Left renal cortex interstitium (tissue), 4 donors: Measurements from ENCODE around the gene GSC2. TPM values are rescaled to one million over a fixed set of nuclear protein-coding genes. Genes with fewer than 3 reads are reported as not detected.

Source experiments
- DNase-seq, 4 donors: peaks; one replicate each; pipeline ENCODE4 v3.0.0-alpha.2; 2013; ENCODE audit warnings: low read depth in 4 of 4, low spot score in 2 of 4, missing footprints in 1 of 4
- polyA plus RNA-seq, 4 donors: library from polyadenylated mRNA; unstranded; fragments of 120-200 nt; gene quantifications; one replicate each; pipeline ENCODE4 v1.2.1, GENCODE V29; 2013; ENCODE audit not compliant: insufficient read length in 4 of 4

Gene GSC2
- polyA plus RNA-seq, 4 donors, result not detected

DNA sequence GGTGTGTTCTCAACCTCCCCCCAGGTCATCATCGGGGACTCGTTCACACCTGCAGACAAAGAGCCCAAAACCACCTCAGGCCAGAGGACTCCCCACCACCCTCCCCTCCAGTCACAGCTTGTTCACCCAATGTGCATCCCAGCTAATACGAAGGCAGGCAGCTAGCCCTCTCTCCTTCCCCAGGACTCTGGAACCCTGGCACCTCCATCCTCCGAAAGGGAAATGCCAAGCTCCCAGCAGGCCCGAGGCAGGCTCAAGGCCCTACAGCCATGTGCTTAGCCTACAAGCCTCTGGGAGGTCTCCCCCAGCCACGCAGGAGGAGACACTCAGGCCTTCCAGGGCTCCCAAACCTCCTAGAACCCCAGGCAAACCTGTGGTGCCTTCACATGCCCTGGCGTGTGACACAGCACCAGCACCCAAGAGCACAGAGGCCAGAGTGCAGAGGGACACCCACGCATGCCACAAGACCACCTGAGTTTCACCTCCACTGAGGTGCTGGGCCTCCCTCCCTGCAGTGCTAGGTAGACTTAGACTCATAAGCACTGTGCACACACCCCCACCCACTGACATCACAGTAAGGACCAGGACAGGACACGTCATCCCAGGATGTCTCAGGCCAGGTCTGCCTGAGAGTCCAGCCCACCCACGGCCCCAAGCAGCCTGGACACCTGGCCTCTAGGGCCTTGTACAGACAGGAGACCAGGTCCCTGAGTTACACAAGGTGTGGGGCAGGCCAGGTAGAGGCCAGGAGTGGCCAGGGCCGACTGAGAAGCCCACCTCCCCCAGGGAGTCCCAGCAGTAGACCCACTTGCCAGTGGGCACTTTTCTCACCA lies 12.5 kb downstream of the GSC2 start:
- DNase-seq, result no peak

DNA sequence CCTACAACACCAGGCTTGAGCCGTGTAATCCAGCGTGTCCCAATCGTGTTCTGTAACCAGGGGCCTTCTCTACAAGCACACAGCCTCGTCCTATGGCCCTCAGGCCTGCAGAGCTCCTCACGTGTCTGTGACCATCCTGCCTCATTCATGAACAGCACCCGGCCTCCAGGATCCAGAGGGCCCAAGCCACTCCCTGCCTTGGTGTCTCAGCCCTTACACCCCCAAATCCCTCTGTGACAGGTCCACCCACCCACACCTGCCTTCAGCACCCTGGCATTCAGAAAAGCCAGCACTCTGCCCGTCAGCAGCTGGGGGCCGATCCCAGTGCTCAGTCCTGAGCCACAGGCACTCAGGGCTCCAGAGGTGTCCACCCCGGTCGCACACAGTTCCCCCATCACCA lies 13.2 kb downstream of the GSC2 start:
- no peak for DNase-seq

DNA sequence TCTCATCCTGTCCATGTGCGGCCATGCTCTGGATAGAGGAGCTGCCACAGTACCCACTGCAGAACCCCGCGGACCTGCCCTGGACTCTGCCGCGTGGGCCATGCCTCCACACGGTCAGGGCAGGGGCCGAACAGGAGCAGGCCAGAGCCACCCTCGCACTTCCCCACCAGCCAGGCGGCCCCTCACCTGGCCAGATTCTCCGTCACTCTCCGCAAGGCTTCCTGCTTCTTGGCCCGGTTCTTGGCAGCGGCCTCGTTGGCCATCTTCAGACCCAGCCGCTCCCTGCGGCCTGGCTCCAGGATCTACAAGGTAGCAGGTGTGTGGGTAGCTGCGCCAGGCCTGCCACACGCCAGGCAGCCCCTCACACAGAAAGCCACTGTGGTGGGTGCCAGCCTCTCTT lies 15.2 kb downstream of the GSC2 start:
- no peak for DNase-seq

DNA sequence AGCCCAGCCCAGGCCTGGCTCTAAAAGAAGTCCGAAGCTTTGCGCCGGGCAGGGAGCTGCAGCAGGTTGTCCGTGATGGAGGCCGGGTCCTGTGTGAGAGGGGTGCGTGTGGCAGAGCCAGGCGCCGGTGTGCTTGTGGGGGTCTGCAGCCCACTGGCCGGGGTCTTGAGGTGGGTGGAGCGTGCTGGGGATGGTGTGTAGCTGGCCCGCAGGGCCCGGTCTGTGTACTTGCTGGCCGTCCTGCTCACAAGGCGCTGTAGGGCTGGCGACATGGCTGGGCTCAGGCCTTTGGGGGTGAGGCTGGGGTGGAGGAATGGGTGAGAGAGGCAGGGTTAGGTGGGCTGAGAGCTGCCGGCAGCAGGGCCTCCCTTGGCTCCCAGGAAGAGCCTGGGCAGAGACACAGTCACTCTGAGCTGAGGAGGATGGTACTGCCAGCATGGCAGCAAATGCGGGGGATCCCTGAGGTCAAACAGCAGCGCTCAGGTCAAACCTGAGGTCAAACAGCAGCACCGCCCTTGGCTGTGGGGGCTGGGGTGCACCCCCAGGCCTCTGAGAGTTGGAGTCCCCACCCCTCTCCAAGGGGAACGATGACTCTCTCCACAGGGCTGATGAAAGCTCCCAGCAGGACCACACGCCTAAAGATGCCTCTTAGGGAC lies 15.8 kb downstream of the GSC2 start:
- no peak for DNase-seq

DNA sequence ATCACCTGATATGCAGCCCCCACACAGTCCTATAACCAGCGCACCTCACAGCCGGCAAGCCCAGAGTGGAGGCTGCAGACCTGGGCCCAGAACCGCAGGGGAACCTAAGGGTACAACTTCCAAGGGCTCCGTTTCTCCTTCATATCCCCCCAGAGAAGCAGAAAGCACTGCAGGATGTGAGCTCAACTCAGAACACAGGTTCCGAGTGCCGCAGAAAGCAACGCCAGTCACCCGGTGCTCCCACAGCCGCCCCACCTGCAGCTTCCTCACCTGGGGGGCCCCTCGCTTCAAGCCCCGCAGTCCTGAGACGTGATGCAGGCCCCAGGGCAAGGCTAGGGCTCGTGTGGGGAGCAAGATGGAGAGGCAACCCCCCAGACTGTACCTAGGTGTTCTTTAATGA lies 16.5 kb downstream of the GSC2 start:
- no peak for DNase-seq

DNA sequence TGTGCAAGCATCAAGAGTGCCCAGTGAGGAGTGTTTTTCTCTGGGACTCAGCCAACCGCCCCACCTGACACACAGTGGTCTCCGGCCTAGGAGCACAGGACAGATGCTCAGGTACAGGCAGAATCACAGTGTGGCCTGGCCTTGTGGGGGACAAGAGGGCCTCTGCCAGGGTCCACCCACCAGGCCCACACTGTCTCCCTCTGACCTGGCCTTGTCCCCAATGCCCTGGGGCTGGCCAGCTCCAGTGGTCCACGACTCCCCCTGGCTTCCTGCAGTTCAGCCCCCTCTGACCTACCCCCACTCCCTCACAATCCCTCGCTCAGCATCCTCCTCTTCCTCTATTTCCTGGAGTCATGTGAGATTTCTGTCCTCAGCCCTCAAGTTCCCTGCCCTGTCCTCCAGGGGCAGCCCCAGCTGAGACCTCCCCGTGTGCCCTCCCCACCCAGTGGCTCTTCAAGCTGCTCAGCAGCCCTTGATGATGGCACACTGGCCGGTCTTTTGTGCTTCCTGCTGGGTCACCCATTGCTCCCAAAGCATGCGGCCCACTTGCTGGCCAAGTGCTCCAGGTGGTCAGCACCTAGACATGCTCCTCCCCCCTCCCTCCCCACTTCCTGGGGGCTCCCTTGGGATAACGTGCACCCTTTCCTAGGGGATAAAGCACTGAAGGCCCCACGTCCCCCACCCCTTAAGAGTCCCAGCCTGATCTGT lies 17.2 kb downstream of the GSC2 start:
- no peak for DNase-seq

DNA sequence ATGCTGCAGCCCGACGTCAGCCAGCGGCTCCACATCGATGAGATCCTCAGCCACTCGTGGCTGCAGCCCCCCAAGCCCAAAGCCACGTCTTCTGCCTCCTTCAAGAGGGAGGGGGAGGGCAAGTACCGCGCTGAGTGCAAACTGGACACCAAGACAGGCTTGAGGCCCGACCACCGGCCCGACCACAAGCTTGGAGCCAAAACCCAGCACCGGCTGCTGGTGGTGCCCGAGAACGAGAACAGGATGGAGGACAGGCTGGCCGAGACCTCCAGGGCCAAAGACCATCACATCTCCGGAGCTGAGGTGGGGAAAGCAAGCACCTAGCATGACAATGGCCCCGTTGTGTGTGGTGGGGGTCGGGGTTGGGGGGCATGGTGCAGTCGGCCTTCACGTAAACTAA lies 17.9 kb downstream of the GSC2 start:
- no peak for DNase-seq

DNA sequence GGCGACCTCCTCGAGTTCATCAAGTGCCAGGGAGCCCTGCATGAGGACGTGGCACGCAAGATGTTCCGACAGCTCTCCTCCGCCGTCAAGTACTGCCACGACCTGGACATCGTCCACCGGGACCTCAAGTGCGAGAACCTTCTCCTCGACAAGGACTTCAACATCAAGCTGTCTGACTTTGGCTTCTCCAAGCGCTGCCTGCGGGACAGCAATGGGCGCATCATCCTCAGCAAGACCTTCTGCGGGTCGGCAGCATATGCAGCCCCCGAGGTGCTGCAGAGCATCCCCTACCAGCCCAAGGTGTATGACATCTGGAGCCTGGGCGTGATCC lies 18.4 kb downstream of the GSC2 start:
- DNase-seq, result no peak

DNA sequence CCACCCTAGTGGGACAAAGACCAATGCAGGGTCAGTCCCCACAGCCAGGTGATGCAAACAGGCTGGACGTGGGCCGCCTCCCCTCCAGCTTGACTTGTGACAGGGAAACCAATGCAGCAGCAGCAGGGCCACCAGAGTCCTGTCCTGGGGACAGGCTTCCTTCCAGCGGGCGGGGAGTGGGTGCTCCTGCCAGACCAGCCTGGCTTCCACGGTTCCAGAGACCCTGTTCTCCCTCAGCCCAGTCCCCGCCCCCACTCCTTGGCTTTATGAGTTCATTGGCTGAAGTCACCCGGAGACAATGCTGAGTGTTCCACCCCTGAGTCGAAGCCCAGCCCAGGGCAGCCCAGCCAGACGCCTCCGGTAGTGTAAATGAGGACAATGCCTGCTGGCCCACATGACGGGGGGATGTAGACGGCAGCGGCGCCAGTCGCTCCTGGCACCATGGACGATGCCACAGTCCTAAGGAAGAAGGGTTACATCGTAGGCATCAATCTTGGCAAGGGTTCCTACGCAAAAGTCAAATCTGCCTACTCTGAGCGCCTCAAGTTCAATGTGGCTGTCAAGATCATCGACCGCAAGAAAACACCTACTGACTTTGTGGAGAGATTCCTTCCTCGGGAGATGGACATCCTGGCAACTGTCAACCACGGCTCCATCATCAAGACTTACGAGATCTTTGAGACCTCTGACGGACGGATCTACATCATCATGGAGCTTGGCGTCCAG lies 19.0 kb downstream of the GSC2 start, which contains the start of gene TSSK2:
TSS of gene TSSK2 (plus strand) at position 350 of the 726 bp plus-strand sequence. CDS start at position 442, 92 bp downstream.
- DNase-seq, result no peak

DNA sequence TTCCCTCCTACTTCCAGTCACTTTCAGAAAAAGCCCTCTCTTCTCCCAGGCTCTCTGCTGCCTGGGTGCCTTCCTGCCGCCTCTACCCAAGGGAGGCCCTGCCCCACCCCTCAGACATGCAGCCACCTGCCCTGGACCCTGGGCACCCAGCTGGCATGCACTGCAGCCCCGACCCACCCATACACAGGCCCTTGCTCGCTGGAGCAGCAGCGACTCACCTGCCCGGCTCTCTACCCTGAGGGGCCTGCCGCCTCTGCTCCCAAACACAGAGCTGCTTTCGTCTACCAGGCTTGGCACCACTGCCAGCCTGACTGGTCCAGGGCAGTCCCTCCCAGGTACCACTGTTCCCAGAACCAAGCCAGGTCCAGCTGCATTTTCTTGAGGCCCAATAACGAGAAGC lies 20.2 kb downstream of the GSC2 start:
- DNase-seq, result no peak

DNA sequence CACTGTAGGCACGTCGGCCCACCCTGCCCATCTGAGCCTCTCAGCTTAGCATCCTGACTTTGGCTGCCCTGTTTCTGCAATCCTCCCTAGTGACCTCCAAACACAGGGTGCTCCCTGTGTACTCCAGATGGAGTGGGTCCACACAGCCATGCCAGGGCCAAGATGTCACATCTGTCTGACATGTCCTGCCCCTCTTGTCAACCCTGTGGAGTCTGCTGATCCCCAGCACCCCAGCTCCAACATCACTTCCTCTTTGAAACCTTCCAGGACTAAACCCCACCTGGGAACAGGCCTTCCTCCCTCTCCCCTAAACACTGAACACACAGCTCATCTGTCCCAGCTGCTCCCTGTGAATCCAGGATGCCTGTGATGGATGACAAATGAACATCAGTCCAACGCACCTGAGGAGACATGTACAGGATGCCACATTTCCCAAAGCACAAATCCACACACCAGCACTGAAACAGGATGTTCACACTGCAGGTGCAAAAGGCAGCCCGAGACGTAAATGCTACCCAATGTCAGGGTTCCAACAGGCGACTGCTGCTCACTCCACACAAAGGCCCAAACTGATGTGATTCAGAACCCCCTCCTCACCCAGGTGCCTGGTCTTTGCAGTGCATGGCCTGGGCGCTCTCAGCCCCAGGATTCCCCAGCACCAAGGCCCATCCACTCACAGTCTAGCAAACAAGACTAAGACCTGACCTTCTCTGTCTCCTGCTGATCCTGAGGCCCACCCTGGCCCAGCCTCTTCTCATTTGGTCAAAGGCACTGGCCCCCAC lies 21.0 kb downstream of the GSC2 start:
- no peak for DNase-seq

DNA sequence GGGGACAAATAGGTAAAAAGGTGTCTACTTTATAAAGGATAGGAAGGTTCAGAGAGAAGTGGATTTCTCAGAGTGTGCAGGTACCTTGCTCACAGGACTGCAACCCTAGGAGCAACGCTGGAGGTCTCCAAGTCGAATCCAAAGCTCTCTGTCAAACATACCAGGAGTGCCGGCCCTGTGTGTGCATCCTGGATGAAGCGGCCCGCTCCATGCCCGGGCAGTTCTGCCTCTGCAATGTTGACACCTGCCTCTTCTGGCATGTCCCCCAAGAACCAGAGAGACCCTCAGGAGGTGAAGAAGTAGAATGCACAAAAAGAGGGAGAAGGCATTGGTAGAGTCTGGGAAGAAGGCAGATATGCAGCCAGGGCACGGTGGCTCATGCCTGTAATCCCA lies 22.1 kb downstream of the GSC2 start:
- no peak for DNase-seq

DNA sequence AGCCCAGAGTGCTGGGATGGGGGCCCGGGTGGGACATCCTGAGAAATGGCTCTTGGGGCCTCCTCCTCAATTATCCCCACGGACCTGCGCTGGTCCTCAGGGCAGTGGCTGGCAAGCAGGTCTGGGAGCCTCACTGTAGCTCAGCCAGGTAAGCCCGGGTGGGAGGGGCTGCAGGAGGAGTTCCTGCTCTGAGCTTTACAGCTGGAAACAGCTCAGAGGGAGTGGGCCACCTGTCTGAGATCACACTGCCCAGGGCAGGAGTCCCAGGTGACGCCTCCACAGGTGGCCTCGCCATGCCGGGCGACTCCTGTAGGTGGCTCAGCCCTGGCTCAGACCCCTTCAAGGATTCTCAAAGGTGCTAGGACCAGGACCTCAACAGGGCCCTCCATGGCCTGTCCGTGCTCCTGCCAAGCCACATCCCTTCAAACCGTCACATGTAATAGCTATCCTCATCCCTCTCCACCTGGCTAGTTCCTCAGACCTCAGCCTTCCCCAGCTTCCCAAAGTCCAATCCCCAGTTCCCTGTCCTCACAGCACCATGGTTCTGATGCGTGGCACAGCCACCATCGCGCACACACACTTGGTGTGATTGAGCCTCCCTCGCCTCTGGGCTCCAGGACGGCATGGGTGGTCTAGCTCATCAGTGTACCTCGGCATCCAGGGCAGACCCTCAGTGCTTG lies 22.6 kb downstream of the GSC2 start:
- no peak for DNase-seq

DNA sequence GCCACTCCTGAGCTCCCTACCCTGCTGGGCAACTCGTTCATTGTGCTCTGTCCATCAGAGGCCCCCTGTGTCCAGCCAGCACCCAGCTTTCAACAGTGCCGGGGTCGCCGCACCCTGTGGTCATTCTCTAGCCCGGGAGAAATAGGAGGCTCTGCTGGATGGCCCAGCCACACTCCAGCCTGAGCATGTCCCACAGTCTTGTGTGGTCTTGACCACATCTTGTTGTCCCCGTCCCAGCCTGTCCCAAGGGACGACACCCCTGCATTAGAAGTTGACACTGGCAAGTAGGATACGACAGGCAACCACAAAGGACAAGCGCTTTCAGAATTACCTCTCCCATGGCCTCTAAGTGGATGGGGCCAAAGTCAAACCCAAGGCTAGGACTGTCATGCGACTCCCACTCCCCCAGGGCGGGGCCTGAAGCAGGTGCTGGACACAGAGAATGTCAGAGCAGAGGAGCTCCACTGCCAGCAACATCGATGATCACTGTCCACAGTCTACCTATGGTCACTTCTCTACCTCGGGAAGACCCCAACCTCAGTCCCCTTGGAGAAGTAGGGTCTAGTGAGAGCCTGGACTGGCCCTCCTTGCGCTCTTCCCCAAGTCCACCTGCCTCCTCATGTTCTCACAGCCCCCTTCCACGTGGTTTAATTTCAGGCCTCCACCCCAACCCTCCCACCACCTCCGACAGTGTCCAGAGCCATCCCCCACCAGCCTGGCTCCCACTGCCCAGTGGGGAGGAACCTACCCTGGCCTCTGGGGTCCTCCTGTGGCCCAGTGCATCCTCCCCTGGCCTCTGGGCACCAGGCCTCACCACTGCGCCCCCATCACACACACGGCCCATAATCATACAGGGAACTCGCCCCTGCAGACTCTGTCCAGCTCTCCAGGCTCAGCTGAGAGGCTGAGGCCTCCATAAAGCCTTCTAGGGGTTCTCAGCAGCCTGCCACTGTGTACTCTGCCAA lies 23.5 kb downstream of the GSC2 start:
- DNase-seq, result no peak

DNA sequence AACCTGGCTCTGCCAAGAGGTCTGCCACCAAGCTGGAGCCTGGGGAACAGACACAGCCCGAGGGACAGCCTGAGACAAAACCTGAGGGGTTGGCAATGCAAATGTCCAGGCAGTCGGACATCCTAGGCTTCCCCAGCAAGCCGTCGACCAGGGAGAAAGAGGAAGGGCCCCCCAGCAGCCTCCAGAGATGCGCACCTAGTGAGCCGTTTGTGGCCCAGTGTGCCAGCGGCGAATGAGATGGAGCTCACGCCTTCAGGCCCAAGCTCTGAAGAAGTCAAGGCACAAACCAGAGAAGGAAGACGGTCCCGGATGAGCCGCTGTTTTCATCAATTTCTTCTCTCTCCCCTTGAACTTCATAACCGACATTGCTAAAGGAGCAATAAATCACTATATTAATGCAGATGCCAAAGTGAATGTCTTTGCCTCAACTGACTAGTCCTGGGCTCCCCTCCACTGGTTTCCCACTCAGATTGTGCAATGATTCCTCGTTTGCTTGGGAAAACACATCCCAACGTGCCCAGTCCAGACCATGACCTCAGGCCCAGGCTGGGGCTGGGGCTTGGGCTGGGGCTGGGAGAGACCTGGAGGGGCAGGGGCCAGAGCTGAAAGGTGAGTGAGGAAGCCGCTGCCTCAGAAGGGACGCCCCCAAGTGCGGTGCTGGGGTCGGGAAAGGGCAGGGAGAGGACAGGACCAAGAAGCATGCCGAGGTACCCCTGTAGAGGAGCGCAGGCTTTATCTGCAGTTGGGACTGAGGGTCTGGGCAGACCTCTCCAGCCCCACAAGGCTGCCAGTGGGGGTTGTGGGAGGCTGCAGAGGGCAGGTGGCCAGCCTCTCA lies 24.4 kb downstream of the GSC2 start:
- DNase-seq, result no peak

DNA sequence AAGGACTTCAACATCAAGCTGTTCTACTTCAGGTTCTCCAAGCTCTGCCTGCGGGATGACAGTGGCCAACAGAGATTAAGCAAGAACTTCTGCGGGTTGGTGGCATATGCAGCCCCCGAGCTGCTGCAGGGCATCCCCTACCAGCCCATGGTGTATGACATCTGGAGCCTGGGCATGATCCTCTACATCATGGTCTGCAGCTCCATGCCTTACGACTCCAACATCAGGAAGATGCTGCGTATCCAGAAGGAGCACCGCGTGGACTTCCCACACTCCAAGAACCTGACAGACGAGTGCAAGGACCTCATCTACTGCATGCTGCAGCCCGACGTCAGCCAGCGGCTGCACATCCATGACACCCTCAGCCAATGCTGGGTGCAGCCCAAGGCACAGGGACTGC lies 25.1 kb downstream of the GSC2 start:
- no peak for DNase-seq

DNA sequence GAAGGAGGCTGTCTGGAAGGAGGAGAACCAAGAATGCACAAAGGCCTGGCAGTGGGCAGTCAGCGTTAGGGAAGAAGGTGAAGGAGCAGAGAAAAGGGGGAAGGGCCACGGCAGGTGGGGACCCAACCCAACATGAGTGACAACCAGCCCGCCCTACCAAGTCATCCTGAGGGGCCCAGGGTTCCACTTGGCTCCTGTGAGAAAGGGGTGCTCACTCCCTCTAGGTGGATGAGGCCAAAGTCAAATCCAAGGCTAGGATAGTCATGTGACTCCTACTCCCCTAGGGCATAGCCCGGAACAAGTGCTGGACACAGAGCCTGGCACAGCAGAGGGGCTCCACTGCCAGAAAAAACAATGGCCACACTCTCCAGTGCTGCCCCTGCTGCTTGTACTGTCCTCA lies 25.7 kb downstream of the GSC2 start:
- DNase-seq, result no peak

DNA sequence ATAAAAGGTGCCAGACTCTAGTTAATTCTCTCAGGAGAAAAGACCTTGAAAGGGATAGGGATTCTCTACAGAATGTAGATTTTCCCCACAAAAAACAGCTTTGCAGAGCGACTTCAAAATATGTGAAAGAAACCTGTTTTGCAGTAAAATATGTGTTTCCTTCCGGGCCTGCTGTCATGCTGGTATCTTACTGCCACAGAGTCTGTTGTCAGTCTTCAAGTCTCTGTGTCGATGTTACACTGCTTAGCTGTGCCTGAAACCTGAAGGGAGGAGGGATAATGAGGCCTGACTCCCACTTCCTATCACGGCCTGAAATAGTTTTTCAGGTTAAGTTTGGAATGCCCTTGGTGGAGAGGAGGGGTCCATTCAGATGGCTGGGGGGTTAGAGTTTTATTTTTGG lies 26.2 kb downstream of the GSC2 start:
- no peak for DNase-seq
